Suprapubic skin (tissue), 4 donors: ENCODE data around the gene TP53AIP1. TPM values are rescaled to one million over a fixed set of nuclear protein-coding genes. Genes with fewer than 3 reads are reported as not detected.

Experiments used
- DNase-seq, 2 donors: peaks; one replicate each; pipeline ENCODE4 v3.0.0-alpha.2; 2019; ENCODE audit warnings: low spot score in 2 of 2
- H3K27ac ChIP-seq: fragments of 200-600 bp; sonication (generic); one replicate; pipeline ENCODE4 v1.5.1; 2019
- H3K27me3 ChIP-seq: fragments of 200-600 bp; sonication (generic); one replicate; pipeline ENCODE4 v1.5.1; 2019
- H3K36me3 ChIP-seq: fragments of 200-600 bp; sonication (generic); one replicate; pipeline ENCODE4 v1.5.1; 2019
- H3K4me1 ChIP-seq: fragments of 200-600 bp; sonication (generic); one replicate; pipeline ENCODE4 v1.5.1; 2019
- H3K4me3 ChIP-seq: fragments of 200-600 bp; sonication (generic); one replicate; pipeline ENCODE4 v1.5.1; 2019; ENCODE audit warnings: mild to moderate bottlenecking
- H3K9me3 ChIP-seq: fragments of 200-600 bp; sonication (generic); one replicate; pipeline ENCODE4 v1.5.1; 2019
- EP300 ChIP-seq: sonication (generic); formaldehyde crosslinking; IDR thresholded peaks from one replicate; pipeline ENCODE4 v1.6.1; 2017; ENCODE audit warnings: antibody characterized with exemption
- POLR2A ChIP-seq, 2 donors: fragments of 450-650 bp; IDR thresholded peaks; one replicate each; pipeline ENCODE4 v1.6.1; 2017; ENCODE audit warnings: antibody characterized with exemption in 2 of 2, mild to moderate bottlenecking in 2 of 2, moderate library complexity in 2 of 2
- POLR2AphosphoS5 ChIP-seq, 3 donors: sonication (generic); formaldehyde crosslinking; IDR thresholded peaks; one replicate each; pipeline ENCODE4 v1.6.1; 2017; ENCODE audit warnings: antibody characterized with exemption in 3 of 3
- WGBS: methylation state at CpG from one replicate; pipeline ENCODE4 v1.1.5; 2018; 5-methylcytosine and 5-hydroxymethylcytosine counted together
- total RNA-seq, 4 donors: library from RNA; depleted of rRNA; stranded (reverse); fragments of >200 nt; gene quantifications; one replicate each; pipeline ENCODE4 v1.1.0, GENCODE V29; 2016
- TF ChIP-seq, protein P1 (sequence below), 2 donors: fragments of 200-600 bp in 1 of 2; fragments of 450-650 bp in 1 of 2; sonication (generic) in 1 of 2; IDR thresholded peaks; one replicate each; pipeline ENCODE4 v1.5.1; 2016 to 2019; ENCODE audit warnings: antibody characterized with exemption in 2 of 2, mild to moderate bottlenecking in 1 of 2, moderate library complexity in 1 of 2

The TP53AIP1 gene
- total RNA-seq, 4 donors from 2014 or later: 19.2 to 32.9 (median 21.0) TPM

DNA sequence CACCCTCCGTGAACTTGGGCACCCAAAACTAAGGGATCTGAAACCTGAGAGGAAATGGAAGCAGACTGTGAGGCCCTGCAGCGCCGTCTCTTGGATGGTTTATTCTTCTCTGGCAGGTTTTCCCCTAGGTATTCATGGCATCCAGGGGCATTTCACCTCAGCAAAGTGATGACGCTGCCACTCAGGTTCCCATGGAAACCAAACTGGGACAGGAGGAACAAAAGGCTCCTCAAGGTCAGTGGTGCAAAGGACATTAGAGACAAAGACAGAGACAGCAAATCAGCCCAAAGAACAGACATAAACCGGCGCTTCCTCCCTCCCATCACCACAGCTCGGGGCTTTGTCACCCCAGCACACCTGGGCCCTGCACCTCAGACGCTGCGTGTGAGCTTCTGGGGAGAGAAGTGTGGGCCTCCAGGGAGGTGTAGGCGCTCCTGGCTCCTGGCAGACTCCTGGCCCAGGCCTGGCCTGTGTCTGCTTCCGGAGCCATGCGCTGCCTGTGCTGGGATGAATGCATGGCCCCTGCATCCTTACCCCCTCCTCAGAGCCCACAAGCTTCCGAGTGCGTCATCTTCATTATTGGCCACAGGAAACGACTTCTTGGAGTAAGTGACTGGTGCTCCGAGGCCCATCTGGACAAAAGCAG, 5.9 kb downstream of the TP53AIP1 start:
- Histone ChIP-seq H3K4me1 (peaks cover 40% of the 10 kb centered on the region), H3K4me3 (no peak overlapping the region), H3K36me3 (no peaks in the 10 kb centered on the region), H3K27me3 (peaks cover 8% of the 10 kb centered on the region), H3K27ac (no peak overlapping the region), H3K9me3 (no peaks in the 10 kb centered on the region)
- TF ChIP-seq POLR2AphosphoS5 (IDR thresholded peaks at IDR 0.05) (no peak), POLR2A (IDR thresholded peaks at IDR 0.05) (no peak), EP300 (no peak)
- TF ChIP-seq, protein P1, sequence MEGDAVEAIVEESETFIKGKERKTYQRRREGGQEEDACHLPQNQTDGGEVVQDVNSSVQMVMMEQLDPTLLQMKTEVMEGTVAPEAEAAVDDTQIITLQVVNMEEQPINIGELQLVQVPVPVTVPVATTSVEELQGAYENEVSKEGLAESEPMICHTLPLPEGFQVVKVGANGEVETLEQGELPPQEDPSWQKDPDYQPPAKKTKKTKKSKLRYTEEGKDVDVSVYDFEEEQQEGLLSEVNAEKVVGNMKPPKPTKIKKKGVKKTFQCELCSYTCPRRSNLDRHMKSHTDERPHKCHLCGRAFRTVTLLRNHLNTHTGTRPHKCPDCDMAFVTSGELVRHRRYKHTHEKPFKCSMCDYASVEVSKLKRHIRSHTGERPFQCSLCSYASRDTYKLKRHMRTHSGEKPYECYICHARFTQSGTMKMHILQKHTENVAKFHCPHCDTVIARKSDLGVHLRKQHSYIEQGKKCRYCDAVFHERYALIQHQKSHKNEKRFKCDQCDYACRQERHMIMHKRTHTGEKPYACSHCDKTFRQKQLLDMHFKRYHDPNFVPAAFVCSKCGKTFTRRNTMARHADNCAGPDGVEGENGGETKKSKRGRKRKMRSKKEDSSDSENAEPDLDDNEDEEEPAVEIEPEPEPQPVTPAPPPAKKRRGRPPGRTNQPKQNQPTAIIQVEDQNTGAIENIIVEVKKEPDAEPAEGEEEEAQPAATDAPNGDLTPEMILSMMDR (IDR thresholded peaks at IDR 0.05): no peak
- WGBS: 87% methylated on average over 15 of the region's 16 CpGs
- DNase-seq: no peak

DNA sequence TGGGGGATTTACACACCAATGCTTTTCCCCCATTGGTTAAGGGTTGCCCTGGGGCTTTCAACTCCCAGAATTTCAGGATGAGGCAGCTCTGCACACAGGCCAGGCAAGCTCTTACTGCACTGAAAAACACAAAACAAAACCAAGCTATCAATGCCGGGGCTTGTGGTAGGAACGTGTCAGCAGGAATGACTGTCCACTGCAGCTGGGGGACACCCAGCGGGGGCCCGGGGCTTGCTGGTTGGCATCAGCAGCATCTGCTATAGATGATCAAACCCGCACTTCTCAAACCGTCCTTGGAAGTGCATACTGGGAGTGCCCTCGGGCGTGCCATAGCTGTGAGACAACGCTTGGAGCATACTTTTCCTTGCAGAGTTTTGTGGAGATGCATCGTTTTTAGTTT, 7.7 kb downstream of the TP53AIP1 start:
- H3K27me3 ChIP-seq: peaks cover 3% of the 10 kb centered on the region
- H3K4me3 ChIP-seq: no peak overlapping the region
- 80% methylated on average over 10 of the region's 10 CpGs for WGBS
- no peak for TF ChIP-seq POLR2A (IDR thresholded peaks at IDR 0.05)
- TF ChIP-seq, protein P1 (IDR thresholded peaks at IDR 0.05): no peak
- TF ChIP-seq EP300: no peak
- no peak for TF ChIP-seq POLR2AphosphoS5 (IDR thresholded peaks at IDR 0.05)
- H3K27ac ChIP-seq: no peak overlapping the region
- H3K36me3 ChIP-seq: no peaks in the 10 kb centered on the region
- no peaks in the 10 kb centered on the region for H3K9me3 ChIP-seq
- no peak for DNase-seq
- peaks cover 27% of the 10 kb centered on the region for H3K4me1 ChIP-seq

DNA sequence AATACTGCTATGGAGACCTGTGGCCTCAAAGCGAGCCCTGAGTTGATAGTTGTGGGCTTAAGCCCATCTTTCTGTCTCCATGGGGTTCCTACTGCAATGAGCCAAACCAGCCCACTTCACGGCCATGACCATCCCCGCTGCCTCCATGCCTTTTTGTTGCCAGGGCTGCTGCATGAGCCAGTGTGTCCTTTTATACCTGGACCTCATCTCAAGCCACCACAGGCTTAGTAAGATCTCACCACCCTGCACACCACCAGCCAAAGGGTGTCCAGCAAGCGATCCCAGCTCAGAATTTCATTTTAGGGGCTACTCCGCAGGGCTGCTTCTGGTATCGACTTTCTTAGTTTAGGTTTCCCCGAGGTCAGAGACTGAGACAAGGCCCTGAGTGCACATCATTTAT, 8.3 kb downstream of the TP53AIP1 start:
- no peak overlapping the region for H3K4me3 ChIP-seq
- TF ChIP-seq EP300: no peak
- TF ChIP-seq, protein P1 (IDR thresholded peaks at IDR 0.05): no peak
- no peaks in the 10 kb centered on the region for H3K9me3 ChIP-seq
- H3K27me3 ChIP-seq: no peaks in the 10 kb centered on the region
- WGBS: 97% methylated on average over 7 of the region's 7 CpGs
- no peaks in the 10 kb centered on the region for H3K36me3 ChIP-seq
- no peak overlapping the region for H3K27ac ChIP-seq
- peaks cover 21% of the 10 kb centered on the region for H3K4me1 ChIP-seq
- DNase-seq: no peak

DNA sequence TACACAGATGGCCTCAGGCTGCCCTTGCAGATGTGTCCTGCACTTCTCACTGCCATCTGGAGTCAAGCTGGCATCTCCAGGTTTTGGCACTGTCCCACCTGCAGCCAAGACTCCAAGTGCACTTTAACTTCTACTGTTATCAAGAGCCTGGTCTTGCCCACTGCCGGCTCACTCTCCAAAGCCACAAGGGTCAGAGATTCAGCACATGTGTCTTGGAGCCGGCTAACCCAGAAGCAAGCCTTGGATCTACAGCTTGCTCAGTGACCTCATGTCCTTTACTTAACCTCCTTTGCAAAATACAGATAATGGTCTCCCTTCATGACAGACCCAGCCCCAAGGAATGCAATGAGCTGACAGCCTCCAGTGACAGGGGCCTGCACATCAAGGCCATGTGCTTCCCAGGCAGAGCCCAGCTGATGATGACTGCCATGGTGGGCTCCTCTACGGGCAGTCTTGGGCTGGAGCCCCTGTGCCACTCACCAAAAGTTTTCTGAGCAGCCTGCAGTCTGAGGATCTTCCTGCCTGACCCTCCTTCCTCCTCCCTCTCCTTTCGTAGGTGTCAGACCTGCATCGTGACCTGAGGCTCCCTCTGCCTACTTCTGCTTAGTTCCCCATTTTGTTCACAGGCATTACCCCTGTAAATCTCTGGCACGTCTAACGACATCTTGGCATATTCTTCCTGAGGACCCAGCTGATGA, 9.0 kb downstream of the TP53AIP1 start:
- no peaks in the 10 kb centered on the region for H3K9me3 ChIP-seq
- TF ChIP-seq EP300: no peak
- TF ChIP-seq POLR2AphosphoS5 (IDR thresholded peaks at IDR 0.05): no peak
- TF ChIP-seq POLR2A (IDR thresholded peaks at IDR 0.05): no peak
- TF ChIP-seq, protein P1 (IDR thresholded peaks at IDR 0.05): no peak
- no peak overlapping the region for H3K27ac ChIP-seq
- H3K4me1 ChIP-seq: peaks cover 14% of the 10 kb centered on the region
- 74% methylated on average over 7 of the region's 7 CpGs for WGBS
- no peaks in the 10 kb centered on the region for H3K27me3 ChIP-seq
- no peak for DNase-seq
- no peak overlapping the region for H3K4me3 ChIP-seq
- no peaks in the 10 kb centered on the region for H3K36me3 ChIP-seq

DNA sequence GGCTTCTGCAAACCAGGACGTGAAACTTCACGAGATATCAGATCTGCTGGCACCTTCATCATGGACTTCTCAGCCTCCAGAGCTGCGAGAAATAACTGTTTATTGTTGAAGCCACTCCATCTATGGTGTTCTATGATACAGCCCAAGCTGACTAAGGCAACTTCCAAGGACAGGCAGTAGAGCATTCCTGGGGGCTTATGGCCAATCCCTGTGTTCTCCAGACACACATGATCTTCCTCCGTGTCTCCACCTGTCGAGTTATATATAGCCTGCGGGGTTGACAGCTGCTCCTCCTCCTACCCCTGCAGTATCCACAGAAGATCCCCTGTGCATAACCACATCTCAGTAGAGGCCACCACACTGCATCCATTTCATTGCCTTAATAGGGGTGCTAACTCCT, 11.0 kb downstream of the TP53AIP1 start:
- Histone ChIP-seq H3K9me3 (no peaks in the 10 kb centered on the region), H3K27ac (no peak overlapping the region), H3K27me3 (no peaks in the 10 kb centered on the region), H3K4me3 (no peak overlapping the region), H3K4me1 (peaks cover 4% of the 10 kb centered on the region), H3K36me3 (no peaks in the 10 kb centered on the region)
- 59% methylated on average over 6 of the region's 6 CpGs for WGBS
- no peak for TF ChIP-seq EP300
- TF ChIP-seq POLR2A (IDR thresholded peaks at IDR 0.05): no peak
- no peak for TF ChIP-seq POLR2AphosphoS5 (IDR thresholded peaks at IDR 0.05)
- TF ChIP-seq, protein P1 (IDR thresholded peaks at IDR 0.05): no peak
- DNase-seq: no peak
